Measurements from ENCODE around the gene ZMYND15. TPM values are rescaled to one million over a fixed set of nuclear protein-coding genes. Genes with fewer than 3 reads are reported as not detected.

Gene ZMYND15
- total RNA-seq, 3 donors from 2014 or later (not counting 1 experiment from before 2014, with no cell fraction given) = 0.52 to 3.5 (median 0.93) TPM

DNA sequence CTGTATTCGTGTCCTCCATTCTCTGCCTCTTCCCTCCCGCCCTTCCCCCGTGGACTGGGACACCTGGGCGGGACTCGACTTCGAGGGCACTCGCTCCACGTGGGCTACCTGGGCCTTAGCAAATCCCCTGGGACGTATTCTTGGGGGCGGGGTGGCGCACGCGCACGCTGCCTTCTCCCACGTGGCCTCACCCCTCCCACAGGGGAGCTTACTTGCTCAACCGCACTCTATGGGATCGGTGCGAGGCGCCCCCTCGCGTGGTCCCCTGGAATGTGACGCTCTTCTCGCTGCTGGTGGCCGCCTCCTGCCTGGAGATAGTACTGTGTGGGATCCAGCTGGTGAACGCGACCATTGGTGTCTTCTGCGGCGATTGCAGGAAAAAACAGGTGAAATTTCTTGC, 43.0 kb downstream of the ZMYND15 start:
- WGBS (ENCODE audit: insufficient coverage) = 41% methylated on average over 28 of the region's 28 CpGs
- Mint-ChIP-seq H3K4me1 (peaks cover 5% of the 10 kb centered on the region in 2 donors), H3K4me3 (no peak overlapping the region), H3K27me3 (ENCODE audit: low read depth in 2 of 2) (peaks cover 41 to 47% of the 10 kb centered on the region in 2 donors), H3K27ac (no peak overlapping the region), H3K9me3 (no peaks in the 10 kb centered on the region), H3K36me3 (no peaks in the 10 kb centered on the region)
- TF ChIP-seq, protein P1, sequence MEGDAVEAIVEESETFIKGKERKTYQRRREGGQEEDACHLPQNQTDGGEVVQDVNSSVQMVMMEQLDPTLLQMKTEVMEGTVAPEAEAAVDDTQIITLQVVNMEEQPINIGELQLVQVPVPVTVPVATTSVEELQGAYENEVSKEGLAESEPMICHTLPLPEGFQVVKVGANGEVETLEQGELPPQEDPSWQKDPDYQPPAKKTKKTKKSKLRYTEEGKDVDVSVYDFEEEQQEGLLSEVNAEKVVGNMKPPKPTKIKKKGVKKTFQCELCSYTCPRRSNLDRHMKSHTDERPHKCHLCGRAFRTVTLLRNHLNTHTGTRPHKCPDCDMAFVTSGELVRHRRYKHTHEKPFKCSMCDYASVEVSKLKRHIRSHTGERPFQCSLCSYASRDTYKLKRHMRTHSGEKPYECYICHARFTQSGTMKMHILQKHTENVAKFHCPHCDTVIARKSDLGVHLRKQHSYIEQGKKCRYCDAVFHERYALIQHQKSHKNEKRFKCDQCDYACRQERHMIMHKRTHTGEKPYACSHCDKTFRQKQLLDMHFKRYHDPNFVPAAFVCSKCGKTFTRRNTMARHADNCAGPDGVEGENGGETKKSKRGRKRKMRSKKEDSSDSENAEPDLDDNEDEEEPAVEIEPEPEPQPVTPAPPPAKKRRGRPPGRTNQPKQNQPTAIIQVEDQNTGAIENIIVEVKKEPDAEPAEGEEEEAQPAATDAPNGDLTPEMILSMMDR (IDR thresholded peaks at IDR 0.05) = no peak
- Histone ChIP-seq H3K36me3 (ENCODE audit: control insufficient read depth, insufficient read depth, low read length) (no peaks in the 10 kb centered on the region), H3K4me3 (ENCODE audit: low read length) (no peak overlapping the region), H3K27ac (ENCODE audit: low read length) (no peak overlapping the region), H3K9me3 (ENCODE audit: control insufficient read depth, insufficient read depth, low read length) (no peaks in the 10 kb centered on the region), H3K4me1 (ENCODE audit: control insufficient read depth, insufficient read depth, low read length) (peaks cover 15% of the 10 kb centered on the region), H3K27me3 (ENCODE audit: control insufficient read depth, insufficient read depth, low read length) (peaks cover 36% of the 10 kb centered on the region)
- intact Hi-C loops (cut with micrococcal nuclease) = no loop called here
- DNase-seq (peak in 1 of 2 donors; percentile 24), ATAC-seq (no peak)

DNA sequence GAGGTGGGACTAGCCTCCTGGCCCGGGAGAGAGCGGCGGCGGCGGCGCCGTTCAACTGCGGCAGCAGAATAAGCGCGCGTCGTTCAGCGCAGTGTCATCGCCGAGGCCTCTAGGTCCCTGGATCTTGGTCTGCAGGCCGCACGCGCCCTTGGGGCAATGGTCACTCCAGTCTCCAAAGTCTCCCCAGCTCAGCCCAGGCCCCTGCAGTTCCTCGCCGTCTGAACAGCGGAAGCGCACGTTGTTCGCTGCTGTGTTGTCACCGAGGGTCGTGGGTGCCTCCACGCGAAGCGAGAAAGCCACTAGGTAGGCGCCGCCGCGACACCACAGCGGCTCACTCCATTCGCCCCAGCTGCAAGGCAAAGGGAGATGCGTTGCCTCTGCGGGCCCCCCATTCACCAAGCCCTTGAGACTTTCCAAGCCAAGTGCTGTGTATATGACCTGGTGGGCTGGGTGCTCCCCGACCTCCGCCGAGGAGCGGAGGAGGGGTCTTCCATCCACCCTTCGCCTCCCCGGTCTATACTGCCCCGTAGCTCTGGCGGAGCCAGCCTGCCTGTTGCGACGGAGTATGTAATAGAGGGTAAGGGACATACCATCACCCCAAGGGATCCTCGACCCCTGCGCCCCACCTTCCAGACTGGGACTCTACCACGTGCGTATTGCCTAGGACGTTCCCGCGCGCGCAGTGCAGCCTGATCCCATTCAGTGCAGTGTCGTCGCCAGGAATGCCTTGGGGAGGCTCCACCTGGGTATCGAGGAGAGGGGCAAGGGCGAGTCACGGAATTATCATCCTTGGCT, 45.9 kb downstream of the ZMYND15 start:
- H3K4me3 Mint-ChIP-seq = no peak overlapping the region
- H3K9me3 ChIP-seq (ENCODE audit: control insufficient read depth, insufficient read depth, low read length) = no peaks in the 10 kb centered on the region
- H3K4me3 ChIP-seq (ENCODE audit: low read length) = no peak overlapping the region
- intact Hi-C loops (cut with micrococcal nuclease) = no loop called here
- no peaks in the 10 kb centered on the region for H3K36me3 Mint-ChIP-seq
- 8% methylated on average over 61 of the region's 61 CpGs for WGBS (ENCODE audit: insufficient coverage)
- TF ChIP-seq, protein P1 (IDR thresholded peaks at IDR 0.05) = no peak
- H3K27ac Mint-ChIP-seq = no peak overlapping the region
- H3K4me1 Mint-ChIP-seq = peaks cover 7 to 11% of the 10 kb centered on the region in 2 donors
- no peaks in the 10 kb centered on the region for H3K36me3 ChIP-seq (ENCODE audit: control insufficient read depth, insufficient read depth, low read length)
- peak in 1 of 2 donors; percentile 42 for DNase-seq
- H3K9me3 Mint-ChIP-seq = no peaks in the 10 kb centered on the region
- peaks cover 35 to 43% of the 10 kb centered on the region in 2 donors for H3K27me3 Mint-ChIP-seq (ENCODE audit: low read depth in 2 of 2)
- peaks cover 28% of the 10 kb centered on the region for H3K4me1 ChIP-seq (ENCODE audit: control insufficient read depth, insufficient read depth, low read length)
- no peak for ATAC-seq
- H3K27ac ChIP-seq (ENCODE audit: low read length) = no peak overlapping the region
- peaks cover 44% of the 10 kb centered on the region for H3K27me3 ChIP-seq (ENCODE audit: control insufficient read depth, insufficient read depth, low read length)

DNA sequence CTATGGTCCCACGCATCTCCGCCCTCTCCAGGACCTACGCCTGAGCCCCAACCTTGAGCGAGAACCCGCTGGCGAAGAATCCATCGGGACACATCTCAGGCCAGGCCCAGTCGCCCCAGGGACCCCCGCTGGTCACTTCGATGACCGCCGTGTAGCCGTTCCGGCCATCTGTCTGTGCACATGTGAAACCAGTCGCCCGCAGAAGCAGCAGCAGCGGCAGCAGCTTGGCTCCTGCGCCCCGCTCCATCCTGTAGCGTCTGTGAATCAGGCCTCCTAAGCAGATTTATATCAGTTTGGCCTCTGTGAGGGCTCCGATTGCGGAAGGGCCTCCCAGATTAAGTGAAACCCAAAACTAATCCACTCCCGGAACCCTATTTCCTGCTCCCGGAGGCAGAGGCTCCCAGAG, 46.5 kb downstream of the ZMYND15 start, which contains the start of gene VMO1:
Gene VMO1, minus strand, starts transcription at position 259 of the 406 bp plus-strand sequence. Its CDS starts 12 bp downstream, at position 247.
- Histone ChIP-seq H3K27ac (ENCODE audit: low read length) (no peak within 1 kb of the TSS), H3K4me3 (ENCODE audit: low read length) (no peak within 1 kb of the TSS), H3K4me1 (ENCODE audit: control insufficient read depth, insufficient read depth, low read length) (peaks cover 34% of the 10 kb centered on the region), H3K27me3 (ENCODE audit: control insufficient read depth, insufficient read depth, low read length) (peaks cover 42% of the 10 kb centered on the region), H3K36me3 (ENCODE audit: control insufficient read depth, insufficient read depth, low read length) (no peaks in the 10 kb centered on the region), H3K9me3 (ENCODE audit: control insufficient read depth, insufficient read depth, low read length) (no peaks in the 10 kb centered on the region)
- DNase-seq (peak in 1 of 2 donors; percentile 24), ATAC-seq (no peak)
- intact Hi-C loops (cut with micrococcal nuclease) = no loop called here
- no peaks in the 10 kb centered on the region for H3K9me3 Mint-ChIP-seq
- 5% methylated on average over 22 of the region's 24 CpGs for WGBS (ENCODE audit: insufficient coverage)
- peak within 1 kb of the TSS; percentile 64 for H3K4me3 Mint-ChIP-seq
- peaks cover 33 to 40% of the 10 kb centered on the region in 2 donors for H3K27me3 Mint-ChIP-seq (ENCODE audit: low read depth in 2 of 2)
- no peak within 1 kb of the TSS for H3K27ac Mint-ChIP-seq
- H3K36me3 Mint-ChIP-seq = no peaks in the 10 kb centered on the region
- peaks cover 13 to 17% of the 10 kb centered on the region in 2 donors for H3K4me1 Mint-ChIP-seq
- TF ChIP-seq, protein P1 (IDR thresholded peaks at IDR 0.05) = no peak

All from natural killer cell (primary cell).